ENCODE data around the gene VTI1A.

DNA sequence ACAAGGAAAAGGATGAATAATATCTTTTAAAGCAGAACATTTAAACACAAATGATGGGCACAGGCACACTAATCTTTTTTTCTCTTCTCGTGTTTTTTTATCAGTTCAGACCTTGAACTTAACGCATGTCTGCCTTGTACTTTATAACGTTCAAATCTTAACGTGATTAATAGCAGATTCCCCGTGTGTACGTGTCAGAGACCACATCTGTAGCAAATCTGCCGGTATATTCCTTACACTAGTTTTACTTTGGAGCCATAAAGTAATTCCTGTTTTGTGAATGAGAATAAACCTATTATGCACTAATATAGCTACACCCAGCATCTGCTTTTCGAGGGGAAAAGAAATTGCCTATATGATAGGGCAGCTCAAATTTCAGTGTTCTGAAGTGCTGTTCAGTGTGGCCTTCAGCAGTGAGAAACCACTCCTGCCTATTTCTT is 337.0 kb downstream of the VTI1A start:
- TF ChIP-seq, protein P1, sequence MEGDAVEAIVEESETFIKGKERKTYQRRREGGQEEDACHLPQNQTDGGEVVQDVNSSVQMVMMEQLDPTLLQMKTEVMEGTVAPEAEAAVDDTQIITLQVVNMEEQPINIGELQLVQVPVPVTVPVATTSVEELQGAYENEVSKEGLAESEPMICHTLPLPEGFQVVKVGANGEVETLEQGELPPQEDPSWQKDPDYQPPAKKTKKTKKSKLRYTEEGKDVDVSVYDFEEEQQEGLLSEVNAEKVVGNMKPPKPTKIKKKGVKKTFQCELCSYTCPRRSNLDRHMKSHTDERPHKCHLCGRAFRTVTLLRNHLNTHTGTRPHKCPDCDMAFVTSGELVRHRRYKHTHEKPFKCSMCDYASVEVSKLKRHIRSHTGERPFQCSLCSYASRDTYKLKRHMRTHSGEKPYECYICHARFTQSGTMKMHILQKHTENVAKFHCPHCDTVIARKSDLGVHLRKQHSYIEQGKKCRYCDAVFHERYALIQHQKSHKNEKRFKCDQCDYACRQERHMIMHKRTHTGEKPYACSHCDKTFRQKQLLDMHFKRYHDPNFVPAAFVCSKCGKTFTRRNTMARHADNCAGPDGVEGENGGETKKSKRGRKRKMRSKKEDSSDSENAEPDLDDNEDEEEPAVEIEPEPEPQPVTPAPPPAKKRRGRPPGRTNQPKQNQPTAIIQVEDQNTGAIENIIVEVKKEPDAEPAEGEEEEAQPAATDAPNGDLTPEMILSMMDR (IDR thresholded peaks at IDR 0.05) = no peak
- no peak for TF ChIP-seq POLR2A (IDR thresholded peaks at IDR 0.05)
